SK-N-MC (cell line): ENCODE results near the gene TMEM236.
"Not testable (repeated sequence)": the region's sequence is repeated elsewhere in the genome, so short reads cannot be mapped to it uniquely, and the experiment has no call there.

Source experiments
- EZH2 ChIP-seq: fragments of 200-600 bp; sonication (generic); IDR thresholded peaks from one replicate; pipeline ENCODE4 v1.6.1; 2017; ENCODE audit warnings: antibody characterized with exemption
- FOXP2 ChIP-seq: optimal IDR thresholded peaks from 2 replicates; pipeline ENCODE3; 2011; ENCODE audit warnings: mild to moderate bottlenecking, moderate library complexity; ENCODE audit not compliant: insufficient read depth; ENCODE audit errors: extremely low read length, control extremely low read depth
- POLR2AphosphoS5 ChIP-seq: IDR thresholded peaks from 2 replicates; pipeline ENCODE4 v1.6.1; 2012; ENCODE audit warnings: mild to moderate bottlenecking, low read depth, low read length, borderline replicate concordance

DNA sequence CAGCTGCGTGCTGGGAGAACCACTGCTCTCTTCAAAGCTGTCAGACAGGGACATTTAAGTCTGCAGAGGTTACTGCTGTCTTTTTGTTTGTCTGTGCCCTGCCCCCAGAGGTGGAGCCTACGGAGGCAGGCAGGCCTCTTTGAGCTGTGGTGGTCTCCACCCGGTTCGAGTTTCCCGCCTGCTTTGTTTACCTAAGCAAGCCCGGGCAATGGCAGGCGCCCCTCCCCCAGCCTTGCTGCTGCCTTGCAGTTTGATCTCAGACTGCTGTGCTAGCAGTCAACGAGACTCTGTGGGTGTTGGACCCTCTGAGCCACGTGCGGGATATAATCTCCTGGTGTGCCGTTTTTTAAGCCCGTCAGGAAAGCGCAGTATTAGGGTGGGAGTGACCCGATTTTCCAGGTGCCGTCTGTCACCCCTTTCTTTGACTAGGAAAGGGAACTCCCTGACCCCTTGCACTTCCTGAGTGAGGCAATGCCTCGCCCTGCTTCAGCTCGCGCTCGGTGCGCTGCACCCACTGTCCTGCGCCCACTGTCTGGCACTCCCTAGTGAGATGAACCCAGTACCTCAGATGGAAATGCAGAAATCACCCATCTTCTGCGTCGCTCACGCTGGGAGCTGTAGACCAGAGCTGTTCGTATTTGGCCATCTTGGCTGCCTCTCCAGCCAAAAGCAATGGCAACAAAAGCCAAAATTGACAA lies 29.5 kb upstream of the TMEM236 start:
- not testable (repeated sequence) for TF ChIP-seq POLR2AphosphoS5, EZH2, FOXP2
